ENCODE measurements around the gene MBD3L1.

DNA sequence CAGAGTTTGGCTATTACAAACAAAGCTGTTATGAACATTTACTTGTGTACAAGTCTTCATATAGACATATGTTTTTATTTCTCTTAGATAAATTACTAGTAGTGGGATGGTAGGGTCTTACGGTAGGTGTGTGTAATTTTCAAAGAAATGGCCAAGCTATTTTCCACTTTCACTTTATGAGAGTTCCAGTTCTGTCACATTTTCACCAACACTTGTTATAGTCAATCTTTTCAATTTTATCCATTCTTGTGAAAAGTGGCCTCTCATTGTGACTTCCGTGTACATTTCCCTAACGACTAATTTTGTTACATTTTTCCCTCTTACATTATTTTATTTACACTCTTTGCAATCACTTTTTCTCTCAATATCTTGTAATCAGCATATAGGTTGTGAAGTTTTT, 18.3 kb downstream of the MBD3L1 start:
- no peak for TF ChIP-seq TAF1 (IDR thresholded peaks at IDR 0.05; ENCODE audit: borderline replicate concordance, low read depth, low read length)
- TF ChIP-seq POLR2A (IDR thresholded peaks at IDR 0.05; ENCODE audit: low read depth, low read length) = no peak
